K562 (cell line): ENCODE measurements around the gene GALNS. TPM values are rescaled to one million over a fixed set of nuclear protein-coding genes. Genes with fewer than 3 reads are reported as not detected.
A peak's percentile ranks its signal among the peaks of the same experiment; 100 is the strongest.

ENCODE experiments used
- ARID1B ChIP-seq: fragments of 450-650 bp; IDR thresholded peaks from 2 replicates; pipeline ENCODE4 v1.6.1; 2016; ENCODE audit warnings: antibody characterized with exemption, mild to moderate bottlenecking, inconsistent platforms
- ARNT ChIP-seq, 2 experiments: fragments of 450-650 bp; IDR thresholded peaks; 2 replicates each; pipeline ENCODE4 v1.6.1; 2016; ENCODE audit warnings: mild to moderate bottlenecking in 1 of 2
- BHLHE40 ChIP-seq: IDR thresholded peaks from 2 replicates; pipeline ENCODE4 v1.6.1; 2011; ENCODE audit warnings: low read length, improper control_type of control experiment
- GATAD2B ChIP-seq: fragments of 450-650 bp; IDR thresholded peaks from 2 replicates; pipeline ENCODE4 v1.6.1; 2017; ENCODE audit warnings: mild to moderate bottlenecking, borderline replicate concordance
- KDM5B ChIP-seq: fragments of 200-600 bp; sonication (generic); IDR thresholded peaks from 2 replicates; pipeline ENCODE4 v1.6.1; 2012; ENCODE audit warnings: low read depth, mild to moderate bottlenecking, moderate library complexity, low read length, control low read depth, inconsistent platforms; ENCODE audit not compliant: insufficient replicate concordance
- MAFG ChIP-seq: fragments of 450-650 bp; conservative IDR thresholded peaks from 2 replicates; pipeline ENCODE4 v1.6.1; 2016; ENCODE audit warnings: missing genetic modification characterization, missing compliant biosample characterization
- MTA1 ChIP-seq: fragments of 450-650 bp; IDR thresholded peaks from 2 replicates; pipeline ENCODE4 v1.6.1; 2017; ENCODE audit warnings: borderline replicate concordance
- POU5F1 ChIP-seq: fragments of 150-350 bp; IDR thresholded peaks from 2 replicates; pipeline ENCODE4 v1.6.1; 2014; ENCODE audit warnings: borderline replicate concordance, low read length, low read depth, mild to moderate bottlenecking; ENCODE audit not compliant: partially characterized antibody
- RBM34 ChIP-seq: fragments of 200-400 bp; formaldehyde crosslinking; IDR thresholded peaks from 2 replicates; pipeline ENCODE4 v1.6.1; 2018; ENCODE audit warnings: low read length, borderline replicate concordance; ENCODE audit not compliant: insufficient read depth
- SMARCC2 ChIP-seq: fragments of 450-650 bp; IDR thresholded peaks from 2 replicates; pipeline ENCODE4 v1.6.1; 2017; ENCODE audit warnings: antibody characterized with exemption, moderate library complexity, mild to moderate bottlenecking, low read depth
- ZBTB17 ChIP-seq: fragments of 450-650 bp; formaldehyde crosslinking; IDR thresholded peaks from 2 replicates; pipeline ENCODE4 v1.4.0; 2020; ENCODE audit warnings: mild to moderate bottlenecking
- ZBTB7A ChIP-seq: IDR thresholded peaks from 2 replicates; pipeline ENCODE4 v1.6.1; 2011; ENCODE audit warnings: low read depth, mild to moderate bottlenecking, low read length, moderate library complexity, borderline replicate concordance; ENCODE audit not compliant: control insufficient read depth
- ZNF124 ChIP-seq: sonication (generic); formaldehyde crosslinking; IDR thresholded peaks from 2 replicates; pipeline ENCODE4 v1.8.1; 2022; ENCODE audit warnings: missing genetic modification reagents
- ZNF212 ChIP-seq: fragments of 450-650 bp; formaldehyde crosslinking; IDR thresholded peaks from 2 replicates; pipeline ENCODE4 v1.4.0; 2020; ENCODE audit warnings: mild to moderate bottlenecking
- polyA plus RNA-seq, 8 experiments: library from polyadenylated mRNA; depleted of rRNA in 4 of 8; stranded (reverse) in 5 of 8; unstranded in 3 of 8; fragments of >200 nt; fragmentation: Nextera tagmentation in 2 of 8; fragmentation: Illumina TruSeq in 1 of 8; extraction: Ambion mirVana in 2 of 8; extraction: Trizol in 1 of 8; gene quantifications; 2 replicates each; pipeline versions ENCODE4 v1.2.1 to v1.2.3, GENCODE V29; 2011 to 2014; ENCODE audit warnings: inconsistent platforms in 1 of 8, missing spikeins in 1 of 8
- total RNA-seq, 7 experiments: library from RNA; depleted of rRNA in 6 of 7; stranded (reverse); fragments of >200 nt in 6 of 7; fragmentation: Illumina TruSeq in 2 of 7; extraction: Trizol in 2 of 7; gene quantifications; 2 replicates each; pipeline versions ENCODE4 v1.2.1 to v1.2.3, GENCODE V29; 2011 to 2021; ENCODE audit warnings: low replicate concordance in 1 of 7
- TF ChIP-seq, protein P1 (sequence below): fragments of 450-650 bp; IDR thresholded peaks from 2 replicates; pipeline ENCODE4 v1.6.1; 2016; ENCODE audit warnings: borderline replicate concordance
- TF ChIP-seq, protein P2 (sequence below): sonication (generic); formaldehyde crosslinking; IDR thresholded peaks from 2 replicates; pipeline ENCODE4 v1.8.1; 2023; ENCODE audit warnings: mild to moderate bottlenecking, missing genetic modification reagents, moderate library complexity
- TF ChIP-seq, protein P3 (sequence below): fragments of 250-450 bp; sonication (Bioruptor Pico); IDR thresholded peaks from 2 replicates; pipeline ENCODE4 v1.5.0; 2021; ENCODE audit warnings: mild to moderate bottlenecking, borderline replicate concordance

GALNS gene
- total and polyA plus RNA-seq, 9 of the 15 experiments (the other 6 are each of a cell fraction or from before 2014, with no cell fraction given) = 0.38 to 13.2 (median 4.3) TPM

DNA sequence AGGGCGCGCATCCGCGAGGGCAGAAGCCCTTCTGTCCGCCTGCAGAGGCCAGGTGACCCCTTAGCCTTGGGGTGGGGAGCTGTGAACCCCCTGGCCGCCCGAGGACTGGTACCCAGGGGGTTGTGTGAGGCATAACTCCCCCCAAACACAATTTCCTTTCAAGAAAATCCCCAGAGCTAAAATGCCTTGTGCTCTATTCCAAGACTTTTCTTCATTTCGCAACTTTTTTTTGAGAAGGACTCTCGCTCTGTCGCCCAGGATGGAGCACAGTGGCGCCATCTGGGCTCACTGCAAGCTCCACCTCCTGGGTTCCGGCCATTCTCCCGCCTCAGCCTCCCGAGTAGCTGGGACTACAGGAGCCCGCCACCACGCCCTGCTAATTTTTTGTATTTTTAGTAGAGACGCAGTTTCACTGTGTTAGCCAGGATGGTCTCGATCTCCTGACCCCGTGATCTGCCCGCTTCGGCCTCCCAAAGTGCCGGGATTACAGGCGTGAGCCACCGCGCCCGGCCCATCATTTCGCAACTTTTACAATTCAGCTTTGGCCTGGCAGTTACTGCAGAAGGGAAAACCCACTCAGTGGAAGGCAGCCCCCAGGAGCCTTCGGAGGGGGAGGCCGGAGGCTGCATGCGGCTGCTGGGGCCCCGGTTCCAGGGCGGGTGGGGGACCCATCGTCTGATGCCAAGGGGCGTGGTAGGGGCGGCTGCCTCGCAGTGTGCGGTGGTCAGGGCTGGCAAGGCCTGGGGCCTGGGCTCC is 44.1 kb downstream of the GALNS start (continued):
- TF ChIP-seq, protein P1, sequence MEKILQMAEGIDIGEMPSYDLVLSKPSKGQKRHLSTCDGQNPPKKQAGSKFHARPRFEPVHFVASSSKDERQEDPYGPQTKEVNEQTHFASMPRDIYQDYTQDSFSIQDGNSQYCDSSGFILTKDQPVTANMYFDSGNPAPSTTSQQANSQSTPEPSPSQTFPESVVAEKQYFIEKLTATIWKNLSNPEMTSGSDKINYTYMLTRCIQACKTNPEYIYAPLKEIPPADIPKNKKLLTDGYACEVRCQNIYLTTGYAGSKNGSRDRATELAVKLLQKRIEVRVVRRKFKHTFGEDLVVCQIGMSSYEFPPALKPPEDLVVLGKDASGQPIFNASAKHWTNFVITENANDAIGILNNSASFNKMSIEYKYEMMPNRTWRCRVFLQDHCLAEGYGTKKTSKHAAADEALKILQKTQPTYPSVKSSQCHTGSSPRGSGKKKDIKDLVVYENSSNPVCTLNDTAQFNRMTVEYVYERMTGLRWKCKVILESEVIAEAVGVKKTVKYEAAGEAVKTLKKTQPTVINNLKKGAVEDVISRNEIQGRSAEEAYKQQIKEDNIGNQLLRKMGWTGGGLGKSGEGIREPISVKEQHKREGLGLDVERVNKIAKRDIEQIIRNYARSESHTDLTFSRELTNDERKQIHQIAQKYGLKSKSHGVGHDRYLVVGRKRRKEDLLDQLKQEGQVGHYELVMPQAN = no peak
- TF ChIP-seq, protein P2, sequence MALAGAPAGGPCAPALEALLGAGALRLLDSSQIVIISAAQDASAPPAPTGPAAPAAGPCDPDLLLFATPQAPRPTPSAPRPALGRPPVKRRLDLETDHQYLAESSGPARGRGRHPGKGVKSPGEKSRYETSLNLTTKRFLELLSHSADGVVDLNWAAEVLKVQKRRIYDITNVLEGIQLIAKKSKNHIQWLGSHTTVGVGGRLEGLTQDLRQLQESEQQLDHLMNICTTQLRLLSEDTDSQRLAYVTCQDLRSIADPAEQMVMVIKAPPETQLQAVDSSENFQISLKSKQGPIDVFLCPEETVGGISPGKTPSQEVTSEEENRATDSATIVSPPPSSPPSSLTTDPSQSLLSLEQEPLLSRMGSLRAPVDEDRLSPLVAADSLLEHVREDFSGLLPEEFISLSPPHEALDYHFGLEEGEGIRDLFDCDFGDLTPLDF (CRISPR knock-in tag) = no peak
- TF ChIP-seq POU5F1 (no peak), SMARCC2 (no peak), KDM5B (no peak), MAFG (tag) (no peak), ZBTB17 (0 out of 2 replicates have a peak, but pooled peaks have one; percentile 17), ZNF212 (CRISPR knock-in tag) (no peak), MTA1 (no peak), ZNF124 (CRISPR knock-in tag) (no peak), ZBTB7A (peak; percentile 70; the same call in 1 of the 2 replicates), ARNT (IDR thresholded peaks at IDR 0.05) (peak in 1 of 2 experiments; percentile 69; a peak in 2 of 4 replicates), BHLHE40 (no peak), ARID1B (0 out of 2 replicates have a peak, but pooled peaks have one; percentile 14), RBM34 (no peak), GATAD2B (no peak)
- TF ChIP-seq, protein P3, sequence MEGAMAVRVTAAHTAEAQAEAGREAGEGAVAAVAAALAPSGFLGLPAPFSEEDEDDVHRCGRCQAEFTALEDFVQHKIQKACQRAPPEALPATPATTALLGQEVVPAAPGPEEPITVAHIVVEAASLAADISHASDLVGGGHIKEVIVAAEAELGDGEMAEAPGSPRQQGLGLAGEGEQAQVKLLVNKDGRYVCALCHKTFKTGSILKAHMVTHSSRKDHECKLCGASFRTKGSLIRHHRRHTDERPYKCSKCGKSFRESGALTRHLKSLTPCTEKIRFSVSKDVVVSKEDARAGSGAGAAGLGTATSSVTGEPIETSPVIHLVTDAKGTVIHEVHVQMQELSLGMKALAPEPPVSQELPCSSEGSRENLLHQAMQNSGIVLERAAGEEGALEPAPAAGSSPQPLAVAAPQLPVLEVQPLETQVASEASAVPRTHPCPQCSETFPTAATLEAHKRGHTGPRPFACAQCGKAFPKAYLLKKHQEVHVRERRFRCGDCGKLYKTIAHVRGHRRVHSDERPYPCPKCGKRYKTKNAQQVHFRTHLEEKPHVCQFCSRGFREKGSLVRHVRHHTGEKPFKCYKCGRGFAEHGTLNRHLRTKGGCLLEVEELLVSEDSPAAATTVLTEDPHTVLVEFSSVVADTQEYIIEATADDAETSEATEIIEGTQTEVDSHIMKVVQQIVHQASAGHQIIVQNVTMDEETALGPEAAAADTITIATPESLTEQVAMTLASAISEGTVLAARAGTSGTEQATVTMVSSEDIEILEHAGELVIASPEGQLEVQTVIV (CRISPR knock-in tag) = no peak
